Esophagus squamous epithelium (tissue), 5 donors: ENCODE data around the gene CA14. TPM values are rescaled to one million over a fixed set of nuclear protein-coding genes. Genes with fewer than 3 reads are reported as not detected.

ENCODE experiments used
- DNase-seq: peaks from one replicate; lab custom pipeline; 2025; lab: John Stamatoyannopoulos, UW
- H3K27ac ChIP-seq, 4 donors: fragments of 200-600 bp; sonication (generic); one replicate each; pipeline ENCODE4 v1.5.1; 2016 to 2019; ENCODE audit warnings: mild to moderate bottlenecking in 1 of 4
- H3K27me3 ChIP-seq, 4 donors: fragments of 200-600 bp; sonication (generic); 1 replicate in 3 of 4; 2 replicates in 1 of 4; pipeline versions ENCODE4 v1.5.1 to v1.6.0; 2017 to 2021; ENCODE audit warnings: antibody characterized with exemption in 1 of 4
- H3K36me3 ChIP-seq, 3 donors: fragments of 200-600 bp; sonication (generic); one replicate each; pipeline ENCODE4 v1.5.1; 2016 to 2019
- H3K4me1 ChIP-seq, 3 donors: fragments of 200-600 bp; sonication (generic); one replicate each; pipeline ENCODE4 v1.5.1; 2017 to 2019
- H3K4me3 ChIP-seq, 4 donors: fragments of 200-600 bp; sonication (generic); 1 replicate in 3 of 4; 2 replicates in 1 of 4; pipeline ENCODE4 v1.5.1; 2016 to 2019; ENCODE audit warnings: mild to moderate bottlenecking in 2 of 4, moderate library complexity in 1 of 4
- H3K9me3 ChIP-seq, 3 donors: fragments of 200-600 bp; sonication (generic); one replicate each; pipeline ENCODE4 v1.5.1; 2016 to 2019
- POLR2A ChIP-seq, 4 donors: fragments of 450-650 bp; IDR thresholded peaks; one replicate each; pipeline ENCODE4 v1.6.1; 2017; ENCODE audit warnings: antibody characterized with exemption in 4 of 4, mild to moderate bottlenecking in 4 of 4, moderate library complexity in 3 of 4
- WGBS, 2 donors: methylation state at CpG; one replicate each; pipeline ENCODE4 v1.1.5; 2018; 5-methylcytosine and 5-hydroxymethylcytosine counted together
- intact Hi-C: fragments of 100-400 bp; cut with DNase I; formaldehyde crosslinking; loops from one replicate; pipeline ENCODE4 v1.15.0; 2022
- total RNA-seq, 4 donors: library from RNA; depleted of rRNA; stranded (reverse); fragments of >200 nt; gene quantifications; one replicate each; pipeline ENCODE4 v1.1.0, GENCODE V29; 2016
- TF ChIP-seq, protein P1 (sequence below), 6 experiments: fragments of 450-650 bp in 4 of 6; fragments of 200-600 bp in 2 of 6; sonication (generic) in 2 of 6; IDR thresholded peaks; one replicate each; pipeline ENCODE4 v1.5.1; 2016 to 2019; ENCODE audit warnings: antibody characterized with exemption in 6 of 6, mild to moderate bottlenecking in 4 of 6, moderate library complexity in 4 of 6
- donor health status: DM: yes; HTN: yes; CAD: no.

The CA14 gene
- total RNA-seq, 4 donors from 2014 or later = not detected

DNA sequence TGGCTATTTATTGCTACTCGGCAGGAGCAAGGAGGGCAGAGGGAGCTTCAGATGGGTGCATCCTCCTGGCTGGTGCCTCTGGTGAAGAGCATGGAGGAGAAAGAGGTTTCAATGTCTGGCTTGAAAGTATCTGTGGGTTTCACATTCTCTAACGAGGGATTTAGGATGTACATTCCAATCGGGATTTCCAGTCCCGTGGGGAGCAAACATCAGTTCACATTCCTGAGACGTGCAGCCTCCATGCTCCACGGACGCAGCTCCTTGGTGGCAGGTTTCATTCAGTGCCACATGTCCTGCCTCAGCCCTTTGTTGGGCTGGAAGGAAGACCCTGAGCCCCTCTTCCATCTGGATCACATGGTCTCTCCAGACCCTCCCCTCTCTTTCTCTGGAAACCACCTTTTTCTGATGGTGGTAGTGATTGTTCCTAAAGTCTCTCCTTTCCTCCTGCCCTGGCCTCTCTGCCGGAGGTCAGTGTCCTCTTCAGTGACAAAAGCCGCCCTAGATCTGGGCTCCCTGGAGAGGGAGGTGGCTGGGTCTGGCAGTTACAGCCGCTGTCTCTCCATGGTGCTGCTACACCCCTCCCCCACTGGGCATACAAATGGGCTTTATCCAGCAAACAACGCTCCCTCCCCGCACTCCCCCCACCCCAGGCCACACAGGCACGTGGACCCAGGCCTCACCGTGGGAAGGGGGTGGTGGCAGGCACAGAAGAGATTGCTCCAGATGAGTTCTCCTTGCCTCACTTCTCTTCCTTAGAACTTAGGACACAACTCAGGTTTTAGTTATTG, 826 bp upstream of the CA14 start:
- intact Hi-C loops = no loop called here

GRCh38 chr1:150259217-150259616, 1.6 kb downstream of the CA14 start:
- Histone ChIP-seq H3K27ac (peak overlapping the region in 1 of 4 donors; percentile 43), H3K4me3 (no peak overlapping the region), H3K4me1 (peaks cover 9 to 50% (median 20%) of the 10 kb centered on the region in 3 donors), H3K36me3 (peaks cover 0 to 3% (median 0%) of the 10 kb centered on the region in 3 donors), H3K9me3 (no peaks in the 10 kb centered on the region), H3K27me3 (peaks cover 0 to 23% (median 0%) of the 10 kb centered on the region in 4 donors)
- no peak for DNase-seq
- intact Hi-C loops = no loop called here
- TF ChIP-seq, protein P1, sequence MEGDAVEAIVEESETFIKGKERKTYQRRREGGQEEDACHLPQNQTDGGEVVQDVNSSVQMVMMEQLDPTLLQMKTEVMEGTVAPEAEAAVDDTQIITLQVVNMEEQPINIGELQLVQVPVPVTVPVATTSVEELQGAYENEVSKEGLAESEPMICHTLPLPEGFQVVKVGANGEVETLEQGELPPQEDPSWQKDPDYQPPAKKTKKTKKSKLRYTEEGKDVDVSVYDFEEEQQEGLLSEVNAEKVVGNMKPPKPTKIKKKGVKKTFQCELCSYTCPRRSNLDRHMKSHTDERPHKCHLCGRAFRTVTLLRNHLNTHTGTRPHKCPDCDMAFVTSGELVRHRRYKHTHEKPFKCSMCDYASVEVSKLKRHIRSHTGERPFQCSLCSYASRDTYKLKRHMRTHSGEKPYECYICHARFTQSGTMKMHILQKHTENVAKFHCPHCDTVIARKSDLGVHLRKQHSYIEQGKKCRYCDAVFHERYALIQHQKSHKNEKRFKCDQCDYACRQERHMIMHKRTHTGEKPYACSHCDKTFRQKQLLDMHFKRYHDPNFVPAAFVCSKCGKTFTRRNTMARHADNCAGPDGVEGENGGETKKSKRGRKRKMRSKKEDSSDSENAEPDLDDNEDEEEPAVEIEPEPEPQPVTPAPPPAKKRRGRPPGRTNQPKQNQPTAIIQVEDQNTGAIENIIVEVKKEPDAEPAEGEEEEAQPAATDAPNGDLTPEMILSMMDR (IDR thresholded peaks at IDR 0.05) = no peak
- TF ChIP-seq POLR2A (IDR thresholded peaks at IDR 0.05) = no peak
- WGBS, 2 donors = 47 to 50% methylated on average over 4 of the region's 4 CpGs

More for the DNA sequence above, 826 bp upstream of the CA14 start:
- no peaks in the 10 kb centered on the region for H3K9me3 ChIP-seq
- WGBS, 2 donors = 24 to 32% methylated on average over 11 to 12 of the region's 14 CpGs
- no peak for DNase-seq
- H3K4me1 ChIP-seq = peaks cover 9 to 34% (median 20%) of the 10 kb centered on the region in 3 donors
- H3K27me3 ChIP-seq = peaks cover 0 to 23% (median 0%) of the 10 kb centered on the region in 4 donors
- H3K4me3 ChIP-seq = peak overlapping the region in 2 of 4 donors; percentile 7 to 17
- peak overlapping the region in 2 of 4 donors; percentile 58 to 70 for H3K27ac ChIP-seq
- no peaks in the 10 kb centered on the region for H3K36me3 ChIP-seq
- TF ChIP-seq POLR2A (IDR thresholded peaks at IDR 0.05) = no peak
- TF ChIP-seq, protein P1 (IDR thresholded peaks at IDR 0.05) = no peak

- Histone ChIP-seq H3K4me3 (peak overlapping the region in 3 of 4 donors; percentile 11 to 41 (median 25)), H3K9me3 (no peaks in the 10 kb centered on the region), H3K27ac (peak overlapping the region in 2 of 4 donors; percentile 6 to 43), H3K27me3 (peaks cover 0 to 23% (median 0%) of the 10 kb centered on the region in 4 donors), H3K4me1 (peaks cover 9 to 50% (median 20%) of the 10 kb centered on the region in 3 donors), H3K36me3 (peaks cover 0 to 11% (median 0%) of the 10 kb centered on the region in 3 donors)
- 23 to 24% methylated on average over 8 to 11 of the region's 11 CpGs for WGBS, 2 donors
- intact Hi-C loops = no loop called here
- DNase-seq = no peak
- TF ChIP-seq, protein P1 (IDR thresholded peaks at IDR 0.05) = no peak
- no peak for TF ChIP-seq POLR2A (IDR thresholded peaks at IDR 0.05)
Observed at GRCh38 chr1:150259758-150260669, 2.4 kb downstream of the CA14 start.

GRCh38 chr1:150261367-150261766, 3.8 kb downstream of the CA14 start:
- WGBS, 2 donors = 81 to 87% methylated on average over 6 of the region's 6 CpGs
- intact Hi-C loops = no loop called here
- no peak overlapping the region for H3K27ac ChIP-seq
- H3K4me1 ChIP-seq = peaks cover 3 to 39% (median 10%) of the 10 kb centered on the region in 3 donors
- H3K9me3 ChIP-seq = no peaks in the 10 kb centered on the region
- H3K4me3 ChIP-seq = no peak overlapping the region
- no peak for DNase-seq
- H3K27me3 ChIP-seq = peaks cover 0 to 23% (median 0%) of the 10 kb centered on the region in 4 donors
- H3K36me3 ChIP-seq = peaks cover under 1 to 25% (median 11%) of the 10 kb centered on the region in 3 donors
- TF ChIP-seq POLR2A (IDR thresholded peaks at IDR 0.05) = no peak
